Psoas muscle (tissue), 8 donors: Measurements from ENCODE around the gene CLEC11A. TPM values are rescaled to one million over a fixed set of nuclear protein-coding genes. Genes with fewer than 3 reads are reported as not detected.

Experiments used
- ATAC-seq, 4 donors: fragments of 200-7000 bp; cut with Tn5 transposase; one replicate each; pipeline ENCODE4 v1.9.1; 2020; ENCODE audit warnings: moderate library complexity in 3 of 4, mild to moderate bottlenecking in 2 of 4
- DNase-seq, 2 donors: peaks; one replicate each; pipeline ENCODE4 v3.0.0-alpha.2; 2020
- H3K27ac ChIP-seq: fragments of 200-600 bp; one replicate; pipeline ENCODE4 v1.8.0; 2022
- H3K27me3 ChIP-seq, 3 donors: fragments of 200-600 bp in 1 of 3; one replicate each; pipeline versions ENCODE4 v1.6.1 to v1.8.0; 2013 to 2022; ENCODE audit warnings: low read length in 2 of 3, mild to moderate bottlenecking in 2 of 3, moderate library complexity in 1 of 3; ENCODE audit not compliant: insufficient read depth in 3 of 3
- H3K36me3 ChIP-seq, 2 donors: fragments of 200-600 bp in 1 of 2; one replicate each; pipeline versions ENCODE4 v1.6.1 to v1.8.0; 2013 to 2022; ENCODE audit warnings: low read depth in 1 of 2, mild to moderate bottlenecking in 1 of 2, moderate library complexity in 1 of 2; ENCODE audit not compliant: insufficient read depth in 1 of 2
- H3K4me1 ChIP-seq: fragments of 200-600 bp; one replicate; pipeline ENCODE4 v1.8.0; 2022
- H3K4me3 ChIP-seq: fragments of 200-600 bp; one replicate; pipeline ENCODE4 v1.8.0; 2022; ENCODE audit warnings: mild to moderate bottlenecking
- H3K9me3 ChIP-seq: fragments of 200-600 bp; one replicate; pipeline ENCODE4 v1.8.0; 2022
- WGBS, 3 donors: extraction: QIAGEN DNeasy Blood & Tissue Kit; methylation state at CpG; one replicate each; pipeline versions ENCODE4 v1.1.6 to v1.1.7; 2013; 5-methylcytosine and 5-hydroxymethylcytosine counted together
- intact Hi-C, 2 donors: fragments of 100-400 bp; cut with DNase I; formaldehyde crosslinking; loops; one replicate each; pipeline versions ENCODE4 v1.11.0 to v1.14.2; 2022
- polyA plus RNA-seq, 3 donors: library from polyadenylated mRNA; stranded (reverse); fragments of 200-250 nt; gene quantifications; one replicate each; pipeline ENCODE4 v1.2.3, GENCODE V29; 2013
- total RNA-seq, 4 donors: library from RNA; stranded (reverse); fragmentation: NEBNext Ultra II Directional in 2 of 4; extraction: Animal tissue kit (Norgen Biotek cat#: 25700) in 2 of 4; gene quantifications; one replicate each; pipeline versions ENCODE4 v1.2.1 to v1.2.4, GENCODE V29; 2021 to 2023
- TF ChIP-seq, protein P1 (sequence below): fragments of 200-600 bp; IDR thresholded peaks from one replicate; pipeline ENCODE4 v1.8.0; 2022; ENCODE audit warnings: antibody characterized with exemption
- donor health status: healthy with polysubstance abuse.
- donor health status: DM: no; HTN: no; CAD: no; lungs with moderate emphysema.
- donor health status: Bipolar disorder and iron deficiency.
- donor health status: healthy.
- donor health status: DM: yes; HTN: yes; CAD: no.
- donor health status: DM: no; HTN: no; CAD: no.
- donor health status: DM: no; HTN: no; CAD: no.
- donor health status: DM: yes; HTN: yes; CAD: no.

CLEC11A gene
- total and polyA plus RNA-seq, 7 donors: 0.83 to 4.5 (median 1.7) TPM

GRCh38 chr19:50679177-50680125 lies 43.7 kb upstream of the CLEC11A start:
- Histone ChIP-seq H3K4me3 (no peak overlapping the region), H3K27ac (no peak overlapping the region), H3K9me3 (no peaks in the 10 kb centered on the region), H3K27me3 (peaks cover 0 to 46% (median 6%) of the 10 kb centered on the region in 3 donors), H3K4me1 (no peaks in the 10 kb centered on the region), H3K36me3 (no peaks in the 10 kb centered on the region)
- intact Hi-C loops: no loop called here
- DNase-seq: peak; percentile 70 to 82
- TF ChIP-seq, protein P1, sequence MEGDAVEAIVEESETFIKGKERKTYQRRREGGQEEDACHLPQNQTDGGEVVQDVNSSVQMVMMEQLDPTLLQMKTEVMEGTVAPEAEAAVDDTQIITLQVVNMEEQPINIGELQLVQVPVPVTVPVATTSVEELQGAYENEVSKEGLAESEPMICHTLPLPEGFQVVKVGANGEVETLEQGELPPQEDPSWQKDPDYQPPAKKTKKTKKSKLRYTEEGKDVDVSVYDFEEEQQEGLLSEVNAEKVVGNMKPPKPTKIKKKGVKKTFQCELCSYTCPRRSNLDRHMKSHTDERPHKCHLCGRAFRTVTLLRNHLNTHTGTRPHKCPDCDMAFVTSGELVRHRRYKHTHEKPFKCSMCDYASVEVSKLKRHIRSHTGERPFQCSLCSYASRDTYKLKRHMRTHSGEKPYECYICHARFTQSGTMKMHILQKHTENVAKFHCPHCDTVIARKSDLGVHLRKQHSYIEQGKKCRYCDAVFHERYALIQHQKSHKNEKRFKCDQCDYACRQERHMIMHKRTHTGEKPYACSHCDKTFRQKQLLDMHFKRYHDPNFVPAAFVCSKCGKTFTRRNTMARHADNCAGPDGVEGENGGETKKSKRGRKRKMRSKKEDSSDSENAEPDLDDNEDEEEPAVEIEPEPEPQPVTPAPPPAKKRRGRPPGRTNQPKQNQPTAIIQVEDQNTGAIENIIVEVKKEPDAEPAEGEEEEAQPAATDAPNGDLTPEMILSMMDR: no peak
- whole genome bisulfite sequencing, 3 donors: 8 to 12% (median 12%) methylated on average over 23 of the region's 23 CpGs
- peak; percentile 54 to 86 (median 77) for ATAC-seq

DNA sequence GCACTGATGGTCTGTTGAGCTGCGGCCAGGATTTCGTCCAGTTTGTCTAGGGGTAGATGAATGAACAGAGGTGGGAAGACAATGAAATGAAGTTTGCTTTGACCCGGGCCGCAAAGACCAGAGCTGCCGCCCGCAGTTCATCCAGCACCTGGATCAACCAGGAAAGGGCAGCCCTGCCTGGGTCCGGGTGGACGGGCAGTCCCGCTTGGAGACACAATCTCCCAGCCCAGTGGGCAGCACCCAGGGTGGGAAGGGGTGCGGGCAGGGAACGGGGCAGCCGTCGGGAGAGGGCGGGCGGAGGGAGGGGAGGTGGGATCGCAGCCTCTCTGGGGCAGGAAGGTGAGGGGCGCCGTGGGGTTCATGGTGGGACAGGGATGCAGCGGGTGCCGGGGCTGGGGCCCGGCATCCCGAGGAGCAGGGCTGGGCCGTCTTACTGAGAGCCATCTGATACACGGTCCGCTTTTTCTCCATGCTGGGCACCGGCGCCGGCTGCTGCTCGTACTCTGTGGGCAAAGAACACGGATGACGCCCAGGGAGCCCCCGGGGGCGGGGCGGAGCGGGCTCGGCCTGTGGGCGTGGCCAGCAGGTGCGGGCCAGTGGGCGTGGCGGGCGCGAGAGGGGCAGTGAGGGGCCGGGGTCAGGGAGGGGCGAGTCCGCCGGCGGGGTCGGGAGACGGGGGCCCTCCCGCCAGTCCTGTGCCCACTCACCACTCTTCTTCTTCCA lies 36.7 kb upstream of the CLEC11A start:
- Histone ChIP-seq H3K27ac (no peak overlapping the region), H3K27me3 (peaks cover 0 to 56% (median 15%) of the 10 kb centered on the region in 3 donors), H3K9me3 (no peaks in the 10 kb centered on the region), H3K4me1 (no peaks in the 10 kb centered on the region), H3K36me3 (no peaks in the 10 kb centered on the region), H3K4me3 (no peak overlapping the region)
- DNase-seq: no peak
- TF ChIP-seq, protein P1: no peak
- ATAC-seq: no peak
- intact Hi-C loops: no loop called here
- WGBS, 3 donors: 23 to 33% (median 28%) methylated on average over 32 to 50 of the region's 50 CpGs

DNA sequence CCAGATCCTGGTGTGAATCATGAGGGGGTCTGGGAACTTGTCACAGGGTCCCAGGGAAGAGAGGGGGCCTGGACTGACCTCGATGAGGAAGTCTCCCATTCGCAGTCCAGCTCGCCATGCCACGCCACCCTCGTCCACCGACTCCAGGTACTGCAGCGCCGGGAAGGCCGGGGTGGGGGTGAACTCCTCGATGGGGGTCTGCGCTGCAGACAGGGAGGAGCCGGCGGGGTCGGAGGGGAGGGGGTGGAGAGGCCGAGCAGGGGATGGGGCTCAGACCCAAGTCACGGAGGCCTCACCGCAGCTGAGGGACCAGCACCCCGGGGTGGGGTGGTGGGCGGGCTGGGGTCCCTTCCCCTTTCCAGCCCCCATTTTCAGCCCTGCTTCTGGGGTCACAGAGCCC lies 34.4 kb upstream of the CLEC11A start:
- Histone ChIP-seq H3K9me3 (no peaks in the 10 kb centered on the region), H3K27ac (no peak overlapping the region), H3K36me3 (no peaks in the 10 kb centered on the region), H3K27me3 (peaks cover 0 to 65% (median 19%) of the 10 kb centered on the region in 3 donors), H3K4me3 (no peak overlapping the region), H3K4me1 (no peaks in the 10 kb centered on the region)
- 65 to 79% (median 70%) methylated on average over 18 to 19 of the region's 19 CpGs for WGBS, 3 donors
- ATAC-seq (no peak), DNase-seq (no peak)
- TF ChIP-seq, protein P1: no peak
- intact Hi-C loops: no loop called here

DNA sequence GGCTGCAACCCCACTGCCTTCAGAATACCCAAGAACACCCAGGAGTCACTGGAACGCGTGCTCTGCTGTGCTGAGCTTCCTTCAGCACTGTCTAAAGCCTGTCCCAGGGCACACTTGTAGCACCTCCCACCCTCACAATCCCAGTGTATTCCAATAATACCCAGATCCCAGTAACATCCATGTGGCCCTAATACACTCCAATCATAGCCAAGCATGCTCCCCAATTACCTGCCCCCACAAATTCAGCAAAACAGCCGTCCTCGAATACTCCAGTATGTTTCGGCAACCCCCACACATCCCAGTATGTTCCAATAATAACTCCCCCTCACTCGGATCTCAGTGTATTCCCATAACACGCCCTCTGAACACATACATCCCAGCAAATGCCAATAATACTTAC lies 32.7 kb upstream of the CLEC11A start:
- no peak overlapping the region for H3K27ac ChIP-seq
- TF ChIP-seq, protein P1: no peak
- ATAC-seq: no peak
- WGBS, 3 donors: 70 to 74% (median 72%) methylated on average over 7 of the region's 7 CpGs
- no peak for DNase-seq
- no peak overlapping the region for H3K4me3 ChIP-seq
- no peaks in the 10 kb centered on the region for H3K4me1 ChIP-seq
- H3K36me3 ChIP-seq: no peaks in the 10 kb centered on the region
- H3K9me3 ChIP-seq: no peaks in the 10 kb centered on the region
- H3K27me3 ChIP-seq: peaks cover 0 to 58% (median 18%) of the 10 kb centered on the region in 3 donors
- intact Hi-C loops: no loop called here
